Neuronal stem cell (in vitro differentiated cells): ENCODE results near the gene WDR76.
"Not testable (repeated sequence)": the region's sequence is repeated elsewhere in the genome, so short reads cannot be mapped to it uniquely, and the experiment has no call there.

Source experiments
- DNase-seq: peaks from one replicate; pipeline ENCODE4 v3.0.0-alpha.2; 2013; ENCODE audit warnings: low spot score
- H2AFZ ChIP-seq: one replicate; pipeline ENCODE4 v1.6.1; 2013; ENCODE audit warnings: mild to moderate bottlenecking, low read length, inconsistent platforms
- H2AK5ac ChIP-seq: 2 replicates; pipeline ENCODE4 v1.6.1; 2013; ENCODE audit warnings: low read depth, mild to moderate bottlenecking, inconsistent platforms, low read length, moderate library complexity, mixed read lengths
- H2BK120ac ChIP-seq: 2 replicates; pipeline ENCODE4 v1.6.1; 2013; ENCODE audit warnings: low read depth, mild to moderate bottlenecking, inconsistent platforms, low read length, moderate library complexity, mixed read lengths
- H2BK12ac ChIP-seq: one replicate; pipeline ENCODE4 v1.6.1; 2013; ENCODE audit warnings: low read length, inconsistent platforms
- H2BK15ac ChIP-seq: 2 replicates; pipeline ENCODE4 v1.6.1; 2013; ENCODE audit warnings: mild to moderate bottlenecking, low read length, inconsistent platforms, mixed read lengths
- H2BK5ac ChIP-seq: one replicate; pipeline ENCODE4 v1.6.1; 2013; ENCODE audit warnings: inconsistent platforms, mild to moderate bottlenecking, low read length, moderate library complexity
- H3K14ac ChIP-seq: one replicate; pipeline ENCODE4 v1.6.1; 2013; ENCODE audit warnings: low read length, inconsistent platforms
- H3K18ac ChIP-seq: 2 replicates; pipeline ENCODE4 v1.6.1; 2013; ENCODE audit warnings: low read length, inconsistent platforms
- H3K23ac ChIP-seq: 2 replicates; pipeline ENCODE4 v1.6.1; 2013; ENCODE audit warnings: low read depth, mild to moderate bottlenecking, mixed read lengths, low read length, inconsistent platforms; ENCODE audit not compliant: poor library complexity
- H3K27ac ChIP-seq: replicated peaks from 3 replicates; pipeline ENCODE4 v1.5.1; 2013; ENCODE audit warnings: low read length, inconsistent platforms
- H3K27me3 ChIP-seq, 3 experiments: 2 replicates each; pipeline ENCODE4 v1.6.1; 2013; ENCODE audit warnings: low read length in 3 of 3, mild to moderate bottlenecking in 2 of 3, inconsistent platforms in 1 of 3, low read depth in 1 of 3, mixed read lengths in 1 of 3, moderate library complexity in 1 of 3; ENCODE audit not compliant: control insufficient read depth in 3 of 3, insufficient read depth in 3 of 3
- H3K36me3 ChIP-seq, 2 donors: replicated peaks in 1 of 2; 2 replicates each; pipeline ENCODE4 v1.6.1; 2013; ENCODE audit warnings: low read length in 2 of 2; ENCODE audit not compliant: control insufficient read depth in 2 of 2, insufficient read depth in 2 of 2
- H3K4ac ChIP-seq: 2 replicates; pipeline ENCODE4 v1.6.1; 2013; ENCODE audit warnings: inconsistent platforms, mild to moderate bottlenecking, low read length, moderate library complexity
- H3K4me1 ChIP-seq, 2 donors: 1 replicate in 1 of 2; 2 replicates in 1 of 2; pipeline ENCODE4 v1.6.1; 2013; ENCODE audit warnings: low read length in 2 of 2, low read depth in 1 of 2; ENCODE audit not compliant: control insufficient read depth in 2 of 2, insufficient read depth in 1 of 2
- H3K4me2 ChIP-seq: one replicate; pipeline ENCODE4 v1.6.1; 2013; ENCODE audit warnings: mild to moderate bottlenecking, low read length, inconsistent platforms; ENCODE audit not compliant: insufficient read depth, poor library complexity, severe bottlenecking
- H3K4me3 ChIP-seq, 2 donors: 2 replicates each; pipeline ENCODE4 v1.5.1; 2013; ENCODE audit warnings: low read length in 2 of 2, mild to moderate bottlenecking in 2 of 2, inconsistent platforms in 1 of 2, moderate library complexity in 1 of 2
- H3K79me1 ChIP-seq: one replicate; pipeline ENCODE4 v1.6.1; 2013; ENCODE audit warnings: low read depth, mild to moderate bottlenecking, inconsistent platforms, low read length, moderate library complexity
- H3K9ac ChIP-seq: one replicate; pipeline ENCODE4 v1.6.1; 2013; ENCODE audit warnings: mild to moderate bottlenecking, low read depth, low read length, inconsistent platforms; ENCODE audit not compliant: poor library complexity
- H3K9me3 ChIP-seq, 2 donors: replicated peaks in 1 of 2; 2 replicates each; pipeline versions ENCODE3 to v1.6.1; 2013; ENCODE audit warnings: low read length in 2 of 2, mild to moderate bottlenecking in 2 of 2, inconsistent platforms in 1 of 2, low read depth in 1 of 2, mixed read lengths in 1 of 2, moderate library complexity in 1 of 2; ENCODE audit not compliant: control insufficient read depth in 2 of 2, insufficient read depth in 1 of 2
- H4K8ac ChIP-seq: one replicate; pipeline ENCODE4 v1.6.1; 2013; ENCODE audit warnings: low read depth, mild to moderate bottlenecking, inconsistent platforms, low read length, moderate library complexity
- H4K91ac ChIP-seq: one replicate; pipeline ENCODE4 v1.6.1; 2013; ENCODE audit warnings: low read length, low read depth, mild to moderate bottlenecking, inconsistent platforms; ENCODE audit not compliant: poor library complexity
- WGBS, 2 donors: extraction: QIAGEN DNeasy Blood & Tissue Kit; methylation state at CpG; one replicate each; pipeline ENCODE4 v1.1.7; 2013; ENCODE audit warnings: missing lambda C conversion rate in 2 of 2, mixed read lengths in 1 of 2; ENCODE audit not compliant: insufficient read length in 2 of 2, insufficient replicate concordance in 1 of 2; ENCODE audit errors: extremely low coverage in 2 of 2; 5-methylcytosine and 5-hydroxymethylcytosine counted together

Gene WDR76

GRCh38 chr15:43824302-43825246 is 2.2 kb upstream of the WDR76 start, which contains the start of gene MFAP1:
MFAP1 (minus strand) TSS chr15:43824690; CDS start chr15:43824569, 121 bp downstream.
- H3K36me3 ChIP-seq: peaks cover 3 to 43% of the 10 kb centered on the region in 2 donors
- no peak within 1 kb of the TSS for H2BK5ac ChIP-seq
- H2BK120ac ChIP-seq: no peak within 1 kb of the TSS
- H3K18ac ChIP-seq: peak within 1 kb of the TSS; percentile 94
- no peak within 1 kb of the TSS for H4K91ac ChIP-seq
- WGBS, 2 donors: no CpG with 5 or more reads among the region's 46 CpGs
- no peak within 1 kb of the TSS for H2BK12ac ChIP-seq
- H3K23ac ChIP-seq: no peak within 1 kb of the TSS
- no peaks in the 10 kb centered on the region for H3K79me1 ChIP-seq
- H4K8ac ChIP-seq: no peak within 1 kb of the TSS
- peak within 1 kb of the TSS; percentile 73 to 94 for H3K4me3 ChIP-seq
- H3K4me1 ChIP-seq: peaks cover 3 to 4% of the 10 kb centered on the region in 2 donors
- no peak within 1 kb of the TSS for H3K14ac ChIP-seq
- H3K27me3 ChIP-seq: no peaks in the 10 kb centered on the region
- H3K9me3 ChIP-seq: no peaks in the 10 kb centered on the region
- H3K4ac ChIP-seq: no peak within 1 kb of the TSS
- peak; percentile 72 for DNase-seq
- no peak within 1 kb of the TSS for H2AK5ac ChIP-seq
- H2AFZ ChIP-seq: peak within 1 kb of the TSS; percentile 86
- H3K9ac ChIP-seq: peak within 1 kb of the TSS; percentile 71
- H3K4me2 ChIP-seq: peak within 1 kb of the TSS; percentile 66
- H2BK15ac ChIP-seq: no peak within 1 kb of the TSS
- peak within 1 kb of the TSS; percentile 42 for H3K27ac ChIP-seq

GRCh38 chr15:43825305-43825704 is 1.5 kb upstream of the WDR76 start:
- H2BK12ac ChIP-seq, H3K27me3 ChIP-seq, H4K91ac ChIP-seq, H3K14ac ChIP-seq, H3K4me2 ChIP-seq, H2BK5ac ChIP-seq, H3K4me3 ChIP-seq, H3K18ac ChIP-seq, H3K9me3 ChIP-seq, DNase-seq, H3K4ac ChIP-seq, H3K79me1 ChIP-seq, H3K4me1 ChIP-seq, H3K23ac ChIP-seq, H3K27ac ChIP-seq, H3K9ac ChIP-seq, H2AK5ac ChIP-seq, H2BK120ac ChIP-seq, H2BK15ac ChIP-seq, H4K8ac ChIP-seq: not testable (repeated sequence)
- no CpG with 5 or more reads among the region's 11 CpGs for WGBS, 2 donors
- peak overlapping the region; percentile 86 for H2AFZ ChIP-seq
- peaks cover 5 to 44% of the 10 kb centered on the region in 2 donors for H3K36me3 ChIP-seq

GRCh38 chr15:43826029-43826507 is 734 bp upstream of the WDR76 start:
- Histone ChIP-seq H3K36me3 (peaks cover 5 to 43% of the 10 kb centered on the region in 2 donors), H3K23ac (no peak overlapping the region), H2BK15ac (no peak overlapping the region), H3K4me1 (peaks cover 3 to 4% of the 10 kb centered on the region in 2 donors), H3K14ac (no peak overlapping the region), H3K79me1 (no peaks in the 10 kb centered on the region), H3K9me3 (no peaks in the 10 kb centered on the region), H2BK120ac (no peak overlapping the region), H2AK5ac (no peak overlapping the region), H2BK5ac (no peak overlapping the region), H2AFZ (peak overlapping the region; percentile 97), H3K9ac (no peak overlapping the region), H3K4ac (no peak overlapping the region), H3K4me2 (no peak overlapping the region), H4K8ac (no peak overlapping the region), H2BK12ac (no peak overlapping the region), H3K27ac (no peak overlapping the region), H3K18ac (no peak overlapping the region), H3K27me3 (no peaks in the 10 kb centered on the region), H3K4me3 (peak overlapping the region in 1 of 2 donors; percentile 76), H4K91ac (no peak overlapping the region)
- DNase-seq: no peak
- no CpG with 5 or more reads among the region's 11 CpGs for WGBS, 2 donors

GRCh38 chr15:43828061-43828657 is 1.4 kb downstream of the WDR76 start:
- H3K23ac ChIP-seq: no peak overlapping the region
- H2BK12ac ChIP-seq: no peak overlapping the region
- no peak overlapping the region for H3K9ac ChIP-seq
- no peak overlapping the region for H3K4ac ChIP-seq
- H3K27me3 ChIP-seq: no peaks in the 10 kb centered on the region
- no peak overlapping the region for H3K4me2 ChIP-seq
- H4K91ac ChIP-seq: no peak overlapping the region
- no peak overlapping the region for H4K8ac ChIP-seq
- no CpG with 5 or more reads among the region's 6 CpGs for WGBS, 2 donors
- no peak overlapping the region for H2AFZ ChIP-seq
- no peak overlapping the region for H2BK5ac ChIP-seq
- H3K9me3 ChIP-seq: no peaks in the 10 kb centered on the region
- peaks cover 5 to 40% of the 10 kb centered on the region in 2 donors for H3K36me3 ChIP-seq
- peak overlapping the region in 1 of 2 donors; percentile 76 for H3K4me3 ChIP-seq
- H2AK5ac ChIP-seq: no peak overlapping the region
- no peak for DNase-seq
- no peak overlapping the region for H2BK120ac ChIP-seq
- no peak overlapping the region for H3K27ac ChIP-seq
- peaks cover 3 to 4% of the 10 kb centered on the region in 2 donors for H3K4me1 ChIP-seq
- H3K18ac ChIP-seq: no peak overlapping the region
- no peak overlapping the region for H2BK15ac ChIP-seq
- H3K79me1 ChIP-seq: no peaks in the 10 kb centered on the region
- H3K14ac ChIP-seq: no peak overlapping the region
